ENCODE results near the gene IGSF8. TPM values are rescaled to one million over a fixed set of nuclear protein-coding genes. Genes with fewer than 3 reads are reported as not detected.

Gene IGSF8
- total and polyA plus RNA-seq, 2 of the 8 experiments (the other 6 are each of a cell fraction or from before 2014, with no cell fraction given), result 69.6 to 132 TPM

- no peak overlapping the region for H3K27ac ChIP-seq (ENCODE audit: low read depth, low read length)
- FAIRE-seq (no peak), DNase-seq (ENCODE audit: low read depth in 1 of 2, low spot score in 2 of 2) (no peak)
- no peak overlapping the region for H2BK5ac ChIP-seq (ENCODE audit: low read depth, low read length)
- no peak overlapping the region for H2AK5ac ChIP-seq (ENCODE audit: low read depth, low read length)
- H3K4ac ChIP-seq (replicated peaks; ENCODE audit: insufficient read length, low read depth, low read length), result no peak overlapping the region
- no peak overlapping the region for H3K23ac ChIP-seq (ENCODE audit: insufficient read length)
- no peak overlapping the region for H2BK120ac ChIP-seq (replicated peaks; ENCODE audit: low read depth, low read length)
- no peak overlapping the region for H3K14ac ChIP-seq (ENCODE audit: insufficient read length)
- H4K8ac ChIP-seq (ENCODE audit: extremely low read depth, insufficient read depth, low read length), result no peak overlapping the region
- ChIA-PET POLR2A (ENCODE audit: partially characterized antibody) (interaction anchor here (0.8 to 4.2 kb wide), 8 partner anchors 9 to 157 kb away, joined by 3 to 31 read pairs (median 3); partner anchors contain the start of genes ATP1A2 and DCAF8), CTCF (ENCODE audit: partially characterized antibody) (interaction anchor here (0.6 to 7.4 kb wide), 26 partner anchors 8 to 309 kb away, joined by 3 to 256 read pairs (median 6); partner anchors contain the start of genes ATP1A2, CASQ1 and KCNJ9)
- no peaks in the 10 kb centered on the region for H4K20me1 ChIP-seq (replicated peaks in 1 of 2; ENCODE audit: control insufficient read depth in 1 of 2, insufficient read depth in 2 of 2, low read length in 2 of 2)
- H3K23me2 ChIP-seq (ENCODE audit: low read depth, low read length), result no peaks in the 10 kb centered on the region
- H3K79me2 ChIP-seq (ENCODE audit: control insufficient read depth in 1 of 2, insufficient read depth in 2 of 2, low read length in 2 of 2), result no peaks in the 10 kb centered on the region
- H3K79me1 ChIP-seq (ENCODE audit: low read depth, low read length), result no peaks in the 10 kb centered on the region
- no peaks in the 10 kb centered on the region for H3K36me3 ChIP-seq (ENCODE audit: control insufficient read depth in 2 of 4, insufficient read depth in 4 of 4, low read length in 3 of 4)
- H3K9me3 ChIP-seq (ENCODE audit: insufficient read depth in 2 of 2, low read depth in 1 of 2, low read length in 1 of 2), result no peaks in the 10 kb centered on the region
- H3K9ac ChIP-seq (replicated peaks in 1 of 4; ENCODE audit: extremely low read depth in 1 of 4, low read depth in 3 of 4, low read length in 3 of 4), result no peak overlapping the region
- H3K18ac ChIP-seq (ENCODE audit: extremely low read depth, low read length), result no peak overlapping the region
- H3K56ac ChIP-seq (replicated peaks; ENCODE audit: insufficient read length, low read depth, low read length), result no peak overlapping the region
- H2AFZ ChIP-seq (ENCODE audit: low read length), result no peak overlapping the region
- H2BK12ac ChIP-seq (ENCODE audit: low read depth, low read length), result no peak overlapping the region
- no peaks in the 10 kb centered on the region for H3K27me3 ChIP-seq (replicated peaks in 1 of 4; ENCODE audit: control insufficient read depth in 3 of 4, extremely low read depth in 1 of 4, insufficient read depth in 3 of 4, low read length in 3 of 4)
- 96% methylated on average over 5 of the region's 5 CpGs; no CpG with 5 or more reads in 1 of the 2 experiments for WGBS, 2 experiments (ENCODE audit: extremely low coverage in 1 of 2, insufficient coverage in 1 of 2, insufficient read length in 1 of 2, insufficient replicate concordance in 2 of 2, low coverage in 1 of 2, low lambda C conversion rate in 2 of 2, missing lambda C conversion rate in 1 of 2)
- peaks cover 8 to 27% (median 17%) of the 10 kb centered on the region in 4 experiments for H3K4me1 ChIP-seq (replicated peaks in 1 of 4; ENCODE audit: control insufficient read depth in 3 of 4, insufficient read depth in 4 of 4, low read length in 3 of 4)
- no peak overlapping the region for H4K91ac ChIP-seq (replicated peaks; ENCODE audit: insufficient read length, low read length)
- 0 out of 2 replicates have a peak overlapping the region, but pooled peaks have one; percentile 32 for H2BK15ac ChIP-seq (ENCODE audit: low read length)
- no peak overlapping the region for H3K4me3 ChIP-seq (ENCODE audit: extremely low read depth in 1 of 4, insufficient read depth in 2 of 4, low read depth in 3 of 4, low read length in 4 of 4)
- no peak overlapping the region for H4K5ac ChIP-seq (ENCODE audit: insufficient read length, low read depth, low read length)
- no peak overlapping the region for H2BK20ac ChIP-seq (ENCODE audit: low read length)
- no peak for TF ChIP-seq GABPA (IDR thresholded peaks at IDR 0.05; ENCODE audit: borderline replicate concordance, insufficient read depth, low read length)
- peak; percentile 68; the same call in 1 of the 2 replicates for TF ChIP-seq KDM1A (IDR thresholded peaks at IDR 0.05; ENCODE audit: borderline replicate concordance, low read length)
- no peak overlapping the region for H3K4me2 ChIP-seq (ENCODE audit: insufficient read depth in 1 of 2, low read depth in 2 of 2, low read length in 2 of 2)
Observed at GRCh38 chr1:160105155-160105554, 6.7 kb upstream of the IGSF8 start.

All from H1 (cell line).